Stomach smooth muscle (tissue), 2 donors: ENCODE results near the gene EIF6.

Experiments
- H3K27ac ChIP-seq: one replicate; pipeline ENCODE4 v1.7.0; 2013; ENCODE audit warnings: mild to moderate bottlenecking, low read length, inconsistent platforms
- H3K27me3 ChIP-seq, 2 donors: one replicate each; pipeline ENCODE4 v1.7.0; 2013; ENCODE audit warnings: low read length in 2 of 2; ENCODE audit not compliant: insufficient read depth in 2 of 2, control insufficient read depth in 1 of 2
- H3K36me3 ChIP-seq, 2 donors: one replicate each; pipeline ENCODE4 v1.7.0; 2013; ENCODE audit warnings: low read length in 2 of 2; ENCODE audit not compliant: control insufficient read depth in 2 of 2, insufficient read depth in 2 of 2
- H3K4me1 ChIP-seq: one replicate; pipeline ENCODE4 v1.7.0; 2013; ENCODE audit warnings: low read length; ENCODE audit not compliant: control insufficient read depth, insufficient read depth
- H3K4me3 ChIP-seq, 2 donors: one replicate each; pipeline ENCODE4 v1.7.0; 2013; ENCODE audit warnings: low read length in 2 of 2
- H3K9ac ChIP-seq, 2 donors: one replicate each; pipeline ENCODE4 v1.7.0; 2013; ENCODE audit warnings: low read length in 2 of 2, mild to moderate bottlenecking in 1 of 2
- H3K9me3 ChIP-seq, 2 donors: one replicate each; pipeline ENCODE4 v1.7.0; 2013; ENCODE audit warnings: low read length in 2 of 2; ENCODE audit not compliant: control insufficient read depth in 2 of 2
- donor health status: healthy.
- donor health status: Pancreatic carcinoma.

EIF6 gene

GRCh38 chr20:35293303-35294292 lies 9.0 kb upstream of the EIF6 start:
- Histone ChIP-seq H3K9me3 (no peaks in the 10 kb centered on the region), H3K9ac (no peak overlapping the region), H3K4me3 (no peak overlapping the region), H3K36me3 (no peaks in the 10 kb centered on the region), H3K27ac (no peak overlapping the region), H3K4me1 (no peaks in the 10 kb centered on the region), H3K27me3 (peaks cover 5 to 8% of the 10 kb centered on the region in 2 donors)

GRCh38 chr20:35292504-35293285 lies 8.1 kb upstream of the EIF6 start:
- H3K36me3 ChIP-seq, result no peaks in the 10 kb centered on the region
- no peak overlapping the region for H3K9ac ChIP-seq
- H3K27me3 ChIP-seq, result peaks cover 5 to 8% of the 10 kb centered on the region in 2 donors
- H3K4me3 ChIP-seq, result no peak overlapping the region
- no peak overlapping the region for H3K27ac ChIP-seq
- no peaks in the 10 kb centered on the region for H3K9me3 ChIP-seq
- no peaks in the 10 kb centered on the region for H3K4me1 ChIP-seq

DNA sequence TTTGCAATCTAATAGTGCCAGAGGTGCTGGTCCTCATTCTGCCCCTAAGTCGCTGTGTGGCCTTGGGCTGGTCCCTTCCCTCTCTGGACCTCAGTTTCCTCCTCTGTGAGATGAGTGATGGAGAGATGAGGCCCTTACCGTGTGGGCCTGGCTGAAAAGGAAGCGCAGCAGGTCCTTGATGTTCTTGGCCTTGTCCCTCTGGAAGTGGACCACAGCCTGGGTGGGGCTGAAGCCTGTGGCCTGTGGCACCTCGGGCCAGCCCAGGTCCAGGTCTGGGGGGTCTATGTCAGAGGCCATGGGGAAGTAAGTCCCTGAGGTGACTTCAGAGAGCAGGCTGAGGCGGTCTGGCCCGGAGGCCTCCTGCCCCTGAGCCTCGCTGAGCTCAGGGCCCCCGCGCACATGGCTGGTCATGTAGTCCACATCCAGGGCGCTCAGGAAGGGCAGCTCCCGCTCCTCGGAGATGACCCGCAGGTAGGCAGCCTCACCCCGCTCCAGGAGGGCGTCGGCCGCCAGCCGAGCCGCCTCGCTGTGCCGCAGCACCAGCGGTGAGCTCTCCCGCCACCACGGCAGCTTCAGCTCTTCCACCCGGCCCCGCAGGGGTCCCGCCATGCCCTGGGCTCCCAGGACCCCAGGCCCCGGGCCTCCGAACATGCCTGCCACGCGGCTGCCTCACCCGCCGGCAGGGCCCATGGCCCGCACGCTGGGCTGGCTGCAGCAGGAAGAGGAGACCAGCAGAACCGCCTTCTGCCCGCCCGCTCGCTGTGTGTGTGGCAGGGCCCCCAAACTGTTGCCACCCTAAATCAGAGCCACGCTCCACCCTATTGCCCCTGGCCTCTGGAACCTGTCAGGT lies 7.3 kb upstream of the EIF6 start, which contains the start of gene FAM83C:
TSS of gene FAM83C (minus strand) at position 772 of the 850 bp plus-strand sequence. CDS start at position 651, 121 bp downstream.
- H3K4me3 ChIP-seq, result no peak within 1 kb of the TSS

GRCh38 chr20:35290887-35291417 lies 6.4 kb upstream of the EIF6 start:
- Histone ChIP-seq H3K27ac (no peak overlapping the region), H3K27me3 (peaks cover 5 to 8% of the 10 kb centered on the region in 2 donors), H3K9me3 (no peaks in the 10 kb centered on the region), H3K4me3 (no peak overlapping the region), H3K4me1 (no peaks in the 10 kb centered on the region), H3K36me3 (no peaks in the 10 kb centered on the region), H3K9ac (no peak overlapping the region)

More for the DNA sequence above, 7.3 kb upstream of the EIF6 start, which contains the start of gene FAM83C:
- Histone ChIP-seq H3K9me3 (no peaks in the 10 kb centered on the region), H3K9ac (no peak within 1 kb of the TSS), H3K27me3 (peaks cover 5 to 8% of the 10 kb centered on the region in 2 donors), H3K36me3 (no peaks in the 10 kb centered on the region), H3K4me1 (no peaks in the 10 kb centered on the region), H3K27ac (no peak within 1 kb of the TSS)

GRCh38 chr20:35290186-35290886 lies 5.8 kb upstream of the EIF6 start:
- Histone ChIP-seq H3K9ac (no peak overlapping the region), H3K27me3 (peaks cover 5 to 8% of the 10 kb centered on the region in 2 donors), H3K9me3 (no peaks in the 10 kb centered on the region), H3K4me1 (no peaks in the 10 kb centered on the region), H3K4me3 (no peak overlapping the region), H3K36me3 (no peaks in the 10 kb centered on the region), H3K27ac (no peak overlapping the region)

- Histone ChIP-seq H3K27ac (no peak overlapping the region), H3K36me3 (no peaks in the 10 kb centered on the region), H3K9ac (no peak overlapping the region), H3K27me3 (peaks cover 2 to 8% of the 10 kb centered on the region in 2 donors), H3K4me3 (no peak overlapping the region), H3K4me1 (peaks cover 13% of the 10 kb centered on the region), H3K9me3 (no peaks in the 10 kb centered on the region)
These were observed 3.9 kb upstream of the EIF6 start for GRCh38 chr20:35288325-35289060.

- H3K4me1 ChIP-seq, result peaks cover 16% of the 10 kb centered on the region
- H3K27me3 ChIP-seq, result peaks cover 2 to 6% of the 10 kb centered on the region in 2 donors
- H3K27ac ChIP-seq, result no peak overlapping the region
- no peaks in the 10 kb centered on the region for H3K36me3 ChIP-seq
- H3K4me3 ChIP-seq, result no peak overlapping the region
- no peaks in the 10 kb centered on the region for H3K9me3 ChIP-seq
- no peak overlapping the region for H3K9ac ChIP-seq
These were observed 3.1 kb upstream of the EIF6 start for GRCh38 chr20:35287509-35288324.

DNA sequence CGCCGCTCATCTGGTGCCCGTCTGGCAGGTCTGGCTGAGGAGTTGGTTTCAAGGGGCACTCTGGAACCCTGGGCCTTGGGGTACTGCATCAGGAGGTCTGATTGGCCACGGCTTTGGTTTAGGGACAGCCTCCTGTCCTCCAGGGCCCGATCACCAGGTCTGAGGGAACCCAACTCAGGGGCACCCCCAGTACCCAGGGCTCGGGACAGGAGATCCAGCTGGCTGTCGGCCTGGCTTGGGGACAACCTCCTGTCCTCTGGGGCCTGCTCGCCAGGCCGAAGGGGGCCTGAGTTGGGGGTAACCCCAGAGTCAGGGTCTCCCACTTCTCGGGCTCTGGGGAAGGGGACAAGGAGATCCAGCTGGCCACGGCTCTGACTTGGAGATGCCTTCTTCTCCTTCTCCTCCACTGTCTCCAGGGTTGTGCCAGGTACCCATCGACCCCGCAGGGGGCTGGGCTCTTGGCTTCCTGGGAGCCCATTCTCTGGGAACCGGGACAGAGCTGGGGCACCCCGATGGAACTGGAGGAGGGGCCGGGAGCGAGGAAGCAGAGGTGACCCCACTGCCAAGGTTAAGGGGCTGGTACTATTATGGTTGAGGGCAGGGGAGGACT lies 2.4 kb upstream of the EIF6 start:
- H3K36me3 ChIP-seq, result no peaks in the 10 kb centered on the region
- H3K4me1 ChIP-seq, result peaks cover 16% of the 10 kb centered on the region
- no peak overlapping the region for H3K9ac ChIP-seq
- no peaks in the 10 kb centered on the region for H3K9me3 ChIP-seq
- no peak overlapping the region for H3K4me3 ChIP-seq
- peaks cover 0 to 1% of the 10 kb centered on the region in 2 donors for H3K27me3 ChIP-seq
- no peak overlapping the region for H3K27ac ChIP-seq
